Activated CD4-positive, CD25-positive, alpha-beta regulatory T cell treated with anti-CD3 and anti-CD28 coated beads, Interleukin-2, amount 50 U/mL, for 16 hours (primary cell): Measurements from ENCODE around the gene CATSPERD.
"Not testable (repeated sequence)": the region's sequence is repeated elsewhere in the genome, so short reads cannot be mapped to it uniquely, and the experiment has no call there.

ENCODE experiments used
- DNase-seq: peaks from one replicate; pipeline ENCODE4 v3.0.0-alpha.2; 2020; ENCODE audit warnings: low read depth, low spot score

Gene CATSPERD

GRCh38 chr19:5742051-5742450 lies 21.6 kb downstream of the CATSPERD start:
- DNase-seq, result no peak

GRCh38 chr19:5743630-5744029 lies 23.2 kb downstream of the CATSPERD start:
- DNase-seq, result no peak

- DNase-seq, result not testable (repeated sequence)
These were observed 24.6 kb downstream of the CATSPERD start for GRCh38 chr19:5744999-5745398.

GRCh38 chr19:5748920-5749319 lies 28.5 kb downstream of the CATSPERD start:
- not testable (repeated sequence) for DNase-seq

GRCh38 chr19:5749505-5749904 lies 29.1 kb downstream of the CATSPERD start:
- DNase-seq, result no peak

GRCh38 chr19:5751709-5752108 lies 31.3 kb downstream of the CATSPERD start:
- no peak for DNase-seq

- DNase-seq, result no peak
These were observed 33.3 kb downstream of the CATSPERD start for GRCh38 chr19:5753743-5754142.

- no peak for DNase-seq
These were observed 42.3 kb downstream of the CATSPERD start for GRCh38 chr19:5762608-5763217.

- DNase-seq, result no peak
These were observed 44.8 kb downstream of the CATSPERD start for GRCh38 chr19:5765220-5765619.

- no peak for DNase-seq
These were observed 47.5 kb downstream of the CATSPERD start for GRCh38 chr19:5767949-5768348.

- no peak for DNase-seq
These were observed 52.0 kb downstream of the CATSPERD start for GRCh38 chr19:5772416-5772815.

GRCh38 chr19:5773276-5773675 lies 52.8 kb downstream of the CATSPERD start:
- no peak for DNase-seq

- DNase-seq, result no peak
These were observed 54.5 kb downstream of the CATSPERD start for GRCh38 chr19:5774921-5775320.

GRCh38 chr19:5775668-5776309 lies 55.4 kb downstream of the CATSPERD start:
- no peak for DNase-seq

GRCh38 chr19:5778402-5778801 lies 58.0 kb downstream of the CATSPERD start:
- no peak for DNase-seq

- DNase-seq, result not testable (repeated sequence)
These were observed 60.5 kb downstream of the CATSPERD start for GRCh38 chr19:5780916-5781315.

GRCh38 chr19:5782322-5782721 lies 61.9 kb downstream of the CATSPERD start:
- no peak for DNase-seq

- DNase-seq, result no peak
These were observed 62.8 kb downstream of the CATSPERD start for GRCh38 chr19:5782945-5783919.

- no peak for DNase-seq
These were observed 64.2 kb downstream of the CATSPERD start, which contains the start of gene PRR22 for GRCh38 chr19:5784581-5785147. TSS of gene PRR22 (minus strand) at chr19:5784746. CDS start at chr19:5784660, 86 bp downstream.

GRCh38 chr19:5785423-5785822 lies 65.0 kb downstream of the CATSPERD start:
- no peak for DNase-seq

GRCh38 chr19:5786593-5787408 lies 66.4 kb downstream of the CATSPERD start:
- no peak for DNase-seq
